ENCODE results near the gene CXorf49B.
"Not testable (repeated sequence)": the region's sequence is repeated elsewhere in the genome, so short reads cannot be mapped to it uniquely, and the experiment has no call there.

GRCh38 chrX:71778322-71778721, 15.2 kb downstream of the CXorf49B start:
- TF ChIP-seq CTCF (IDR thresholded peaks at IDR 0.05; ENCODE audit: low read depth, low read length, poor library complexity, severe bottlenecking); EZH2phosphoT487 (IDR thresholded peaks at IDR 0.05; ENCODE audit: borderline replicate concordance, low read length): not testable (repeated sequence)

Data from DOHH2 (cell line).